NB4 (cell line): ENCODE measurements around the gene ZDHHC16.

Experiments
- CTCF ChIP-seq: IDR thresholded peaks from one replicate; pipeline ENCODE4 v1.5.1; 2012; ENCODE audit warnings: low read depth, low read length
- MAX ChIP-seq: IDR thresholded peaks from 2 replicates; pipeline ENCODE4 v1.6.1; 2011; ENCODE audit warnings: low read depth, low read length
- POLR2A ChIP-seq: IDR thresholded peaks from 2 replicates; pipeline ENCODE4 v1.6.1; 2011; ENCODE audit warnings: mild to moderate bottlenecking; ENCODE audit not compliant: insufficient read length; ENCODE audit errors: extremely low read depth

- no peak for TF ChIP-seq CTCF
- TF ChIP-seq POLR2A: no peak
- peak; percentile 6; the same call in 1 of the 2 replicates for TF ChIP-seq MAX
Observed at GRCh38 chr10:97500297-97500575, 54.3 kb downstream of the ZDHHC16 start.
